HepG2 (cell line): ENCODE results near the gene UBE2L6. TPM values are rescaled to one million over a fixed set of nuclear protein-coding genes. Genes with fewer than 3 reads are reported as not detected.
A peak's percentile ranks its signal among the peaks of the same experiment; 100 is the strongest.

Experiments
- BORCS8-MEF2B ChIP-seq: sonication (generic); formaldehyde crosslinking; IDR thresholded peaks from 2 replicates; pipeline ENCODE4 v1.8.0; 2022; ENCODE audit warnings: mild to moderate bottlenecking, missing genetic modification reagents
- IRF2 ChIP-seq: IDR thresholded peaks from 2 replicates; pipeline ENCODE4 v1.6.1; 2018; ENCODE audit warnings: missing genetic modification reagents, missing compliant biosample characterization
- KLF15 ChIP-seq: sonication (generic); formaldehyde crosslinking; IDR thresholded peaks from 2 replicates; pipeline ENCODE4 v1.8.1; 2023; ENCODE audit warnings: borderline replicate concordance, mild to moderate bottlenecking, inconsistent platforms, missing genetic modification reagents, mixed read lengths
- KMT2A ChIP-seq: sonication (generic); formaldehyde crosslinking; IDR thresholded peaks from 2 replicates; pipeline ENCODE4 v1.4.0; 2020; ENCODE audit warnings: missing genetic modification reagents
- KMT2B ChIP-seq: IDR thresholded peaks from 2 replicates; pipeline ENCODE4 v1.6.1; 2016; ENCODE audit warnings: missing genetic modification reagents, missing compliant biosample characterization
- ZFP91 ChIP-seq: sonication (generic); formaldehyde crosslinking; IDR thresholded peaks from 2 replicates; pipeline ENCODE4 v1.9.0; 2022; ENCODE audit warnings: missing genetic modification reagents, mild to moderate bottlenecking, borderline replicate concordance
- ZNF589 ChIP-seq: sonication (generic); formaldehyde crosslinking; conservative IDR thresholded peaks from 2 replicates; pipeline ENCODE4 v1.8.0; 2022; ENCODE audit warnings: mild to moderate bottlenecking, moderate library complexity, missing genetic modification reagents
- ZUFSP ChIP-seq: sonication (generic); formaldehyde crosslinking; IDR thresholded peaks from 2 replicates; pipeline ENCODE4 v1.9.0; 2021; ENCODE audit warnings: missing genetic modification reagents, mild to moderate bottlenecking, borderline replicate concordance
- polyA plus RNA-seq, 8 experiments: library from polyadenylated mRNA; depleted of rRNA in 3 of 8; stranded (reverse) in 7 of 8; unstranded in 1 of 8; fragments of >200 nt; fragmentation: Illumina TruSeq in 4 of 8; extraction: Trizol in 4 of 8; gene quantifications; 2 replicates each; pipeline versions ENCODE4 v1.2.1 to v1.2.3, GENCODE V29; 2011 to 2016; ENCODE audit warnings: low read depth in 4 of 8, missing spikeins in 1 of 8, mixed read lengths in 1 of 8; ENCODE audit not compliant: insufficient read depth in 1 of 8
- total RNA-seq, 5 experiments: library from RNA; depleted of rRNA; stranded (reverse); fragments of >200 nt; fragmentation: Illumina TruSeq; extraction: Trizol; gene quantifications; 2 replicates each; pipeline ENCODE4 v1.2.3, GENCODE V29; 2016; ENCODE audit warnings: low read depth in 1 of 5

UBE2L6 gene
- total and polyA plus RNA-seq, 2 of the 13 experiments (the other 11 are each of a cell fraction or from before 2014, with no cell fraction given), result 30.3 to 30.4 TPM

- TF ChIP-seq ZUFSP (CRISPR knock-in tag) (no peak), ZNF589 (CRISPR knock-in tag) (0 out of 2 replicates have a peak, but pooled peaks have one; percentile 53), KLF15 (peak; percentile 91; the same call in 1 of the 2 replicates), BORCS8-MEF2B (no peak), KMT2A (CRISPR knock-in tag) (peak; percentile 73; the same call in 1 of the 2 replicates), KMT2B (peak; percentile 64; the same call in 1 of the 2 replicates), ZFP91 (peak; percentile 85; the same call in 1 of the 2 replicates), IRF2 (CRISPR knock-in tag) (peak; percentile 84)
These were observed 36.6 kb downstream of the UBE2L6 start, which contains the start of gene TIMM10 (continued) for GRCh38 chr11:57530596-57531507.
